HL-60/S4 treated with retinoic acid at 250 ng/mL for 4 days and 3 days (cell line): ENCODE data around the gene FST.

Experiments
- in situ Hi-C: fragments of 300-500 bp; cut with MboI; formaldehyde crosslinking; loops from 2 replicates; pipeline ENCODE4 v1.7.0; 2022; ENCODE audit warnings: low sequenced_read_pairs

The FST gene

GRCh38 chr5:53508125-53508524 is 27.7 kb downstream of the FST start:
- in situ Hi-C loops: no loop called here

- in situ Hi-C loops: no loop called here
Measured at GRCh38 chr5:53512539-53512938, 32.1 kb downstream of the FST start.

- in situ Hi-C loops: no loop called here
Measured at GRCh38 chr5:53515988-53516387, 35.6 kb downstream of the FST start.

- in situ Hi-C loops: no loop called here
Measured at GRCh38 chr5:53520813-53521212, 40.4 kb downstream of the FST start.
